ENCODE data around the gene TAGAP.
"Not testable (repeated sequence)": the region's sequence is repeated elsewhere in the genome, so short reads cannot be mapped to it uniquely, and the experiment has no call there.

The TAGAP gene

GRCh38 chr6:159042003-159042825, 2.6 kb downstream of the TAGAP start:
- peak; percentile 55 for DNase-seq

GRCh38 chr6:159041181-159041580, 3.6 kb downstream of the TAGAP start:
- DNase-seq: no peak

GRCh38 chr6:159039885-159040258, 4.9 kb downstream of the TAGAP start:
- DNase-seq: no peak

GRCh38 chr6:159038914-159039884, 5.6 kb downstream of the TAGAP start:
- no peak for DNase-seq

GRCh38 chr6:159038318-159038717, 6.5 kb downstream of the TAGAP start:
- not testable (repeated sequence) for DNase-seq

- DNase-seq: no peak
These were observed 7.0 kb downstream of the TAGAP start for GRCh38 chr6:159037756-159038290.

GRCh38 chr6:159036673-159037072, 8.1 kb downstream of the TAGAP start:
- DNase-seq: no peak

- no peak for DNase-seq
These were observed 8.9 kb downstream of the TAGAP start for GRCh38 chr6:159035891-159036290.

- DNase-seq: no peak
These were observed 11.4 kb downstream of the TAGAP start for GRCh38 chr6:159033160-159034049.

- DNase-seq: no peak
These were observed 12.9 kb downstream of the TAGAP start for GRCh38 chr6:159031846-159032245.

- no peak for DNase-seq
These were observed 14.6 kb downstream of the TAGAP start for GRCh38 chr6:159030168-159030567.

GRCh38 chr6:159025224-159025623, 19.6 kb downstream of the TAGAP start:
- DNase-seq: not testable (repeated sequence)

GRCh38 chr6:159023893-159024292, 20.9 kb downstream of the TAGAP start:
- DNase-seq: no peak

- no peak for DNase-seq
These were observed 24.8 kb downstream of the TAGAP start for GRCh38 chr6:159020011-159020410.

- no peak for DNase-seq
These were observed 26.8 kb downstream of the TAGAP start for GRCh38 chr6:159017757-159018559.

- DNase-seq: no peak
These were observed 30.4 kb downstream of the TAGAP start for GRCh38 chr6:159014406-159014805.

- DNase-seq: no peak
These were observed 31.6 kb downstream of the TAGAP start for GRCh38 chr6:159013229-159013628.

- DNase-seq: no peak
These were observed 32.6 kb downstream of the TAGAP start for GRCh38 chr6:159012201-159012600.

- not testable (repeated sequence) for DNase-seq
These were observed 34.7 kb downstream of the TAGAP start for GRCh38 chr6:159010037-159010612.

- no peak for DNase-seq
These were observed 36.0 kb downstream of the TAGAP start for GRCh38 chr6:159008656-159009288.

GRCh38 chr6:159007510-159007909, 37.3 kb downstream of the TAGAP start:
- DNase-seq: no peak
